ENCODE measurements around the gene KCNMA1.
"Not testable (repeated sequence)": the region's sequence is repeated elsewhere in the genome, so short reads cannot be mapped to it uniquely, and the experiment has no call there.

KCNMA1 gene

GRCh38 chr10:77436257-77436975 lies 201.2 kb downstream of the KCNMA1 start:
- no peak for DNase-seq

- no peak for DNase-seq
These were observed 204.1 kb downstream of the KCNMA1 start for GRCh38 chr10:77433546-77433945.

- no peak for DNase-seq
These were observed 205.4 kb downstream of the KCNMA1 start for GRCh38 chr10:77431980-77432797.

GRCh38 chr10:77431209-77431611 lies 206.4 kb downstream of the KCNMA1 start:
- DNase-seq, result no peak

- no peak for DNase-seq
These were observed 207.1 kb downstream of the KCNMA1 start for GRCh38 chr10:77430530-77430929.

GRCh38 chr10:77428691-77429395 lies 208.8 kb downstream of the KCNMA1 start:
- DNase-seq, result peak; percentile 38 to 51 (median 46)

GRCh38 chr10:77424257-77424656 lies 213.4 kb downstream of the KCNMA1 start:
- DNase-seq, result no peak

- DNase-seq, result no peak
These were observed 214.9 kb downstream of the KCNMA1 start for GRCh38 chr10:77422491-77423338.

- no peak for DNase-seq
These were observed 216.0 kb downstream of the KCNMA1 start for GRCh38 chr10:77421591-77421990.

GRCh38 chr10:77420947-77421523 lies 216.6 kb downstream of the KCNMA1 start:
- DNase-seq, result no peak

GRCh38 chr10:77419979-77420378 lies 217.6 kb downstream of the KCNMA1 start:
- DNase-seq, result no peak

- DNase-seq, result no peak
These were observed 218.6 kb downstream of the KCNMA1 start for GRCh38 chr10:77419056-77419455.

- no peak for DNase-seq
These were observed 219.6 kb downstream of the KCNMA1 start for GRCh38 chr10:77417806-77418640.

GRCh38 chr10:77417359-77417758 lies 220.2 kb downstream of the KCNMA1 start:
- no peak for DNase-seq

GRCh38 chr10:77416311-77417135 lies 221.1 kb downstream of the KCNMA1 start:
- no peak for DNase-seq

- DNase-seq, result no peak
These were observed 222.2 kb downstream of the KCNMA1 start for GRCh38 chr10:77415313-77415960.

GRCh38 chr10:77413231-77413630 lies 224.4 kb downstream of the KCNMA1 start:
- no peak for DNase-seq

GRCh38 chr10:77412573-77413133 lies 225.0 kb downstream of the KCNMA1 start:
- not testable (repeated sequence) for DNase-seq

GRCh38 chr10:77411805-77412204 lies 225.8 kb downstream of the KCNMA1 start:
- DNase-seq, result no peak

All from suppressor macrophage treated with lipopolysaccharide for 1 hour (primary cell).